Adrenal gland (tissue), 12 donors: ENCODE data around the gene BMPR1B. TPM values are rescaled to one million over a fixed set of nuclear protein-coding genes. Genes with fewer than 3 reads are reported as not detected.

Source experiments
- DNase-seq, 7 donors: peaks; one replicate each; pipeline ENCODE4 v3.0.0-alpha.2; 2019 to 2020
- H3K27ac ChIP-seq, 5 donors: fragments of 200-600 bp; sonication (generic) in 4 of 5; 1 replicate in 3 of 5; 2 replicates in 2 of 5; pipeline versions ENCODE4 v1.5.1 to v1.8.0; 2016 to 2020; ENCODE audit warnings: mild to moderate bottlenecking in 1 of 5
- H3K27me3 ChIP-seq: fragments of 200-600 bp; 2 replicates; pipeline ENCODE4 v1.8.0; 2021
- H3K36me3 ChIP-seq, 2 donors: fragments of 200-600 bp; replicated peaks in 1 of 2; 1 replicate in 1 of 2; 2 replicates in 1 of 2; pipeline versions ENCODE4 v1.5.1 to v1.8.0; 2018 to 2022
- H3K4me1 ChIP-seq, 2 donors: fragments of 200-600 bp; replicated peaks in 1 of 2; 1 replicate in 1 of 2; 2 replicates in 1 of 2; pipeline versions ENCODE4 v1.5.1 to v1.8.0; 2018 to 2021
- H3K4me3 ChIP-seq, 4 donors: fragments of 200-600 bp; sonication (generic) in 3 of 4; one replicate each; pipeline ENCODE4 v1.5.1; 2016 to 2018
- H3K9me3 ChIP-seq, 3 donors: fragments of 200-600 bp; sonication (generic) in 1 of 3; replicated peaks in 1 of 3; 1 replicate in 2 of 3; 2 replicates in 1 of 3; pipeline versions ENCODE4 v1.5.1 to v1.8.0; 2016 to 2021
- CTCF ChIP-seq, 6 experiments: fragments of 450-650 bp in 4 of 6; fragments of 200-600 bp in 2 of 6; sonication (generic) in 1 of 6; IDR thresholded peaks; 1 replicate in 5 of 6; 2 replicates in 1 of 6; pipeline versions ENCODE4 v1.5.1 to v1.8.0; 2016 to 2021; ENCODE audit warnings: antibody characterized with exemption in 6 of 6, mild to moderate bottlenecking in 2 of 6, moderate library complexity in 1 of 6
- POLR2A ChIP-seq, 2 donors: fragments of 450-650 bp; IDR thresholded peaks; one replicate each; pipeline ENCODE4 v1.6.1; 2017; ENCODE audit warnings: antibody characterized with exemption in 2 of 2, mild to moderate bottlenecking in 2 of 2, moderate library complexity in 1 of 2
- WGBS, 4 donors: extraction: QIAGEN DNeasy Blood & Tissue Kit in 2 of 4; methylation state at CpG; one replicate each; pipeline versions ENCODE4 v1.1.5 to v1.1.7; 2013 to 2017; 5-methylcytosine and 5-hydroxymethylcytosine counted together
- intact Hi-C, 2 donors: fragments of 100-400 bp; cut with DNase I; formaldehyde crosslinking; loops; one replicate each; pipeline versions ENCODE4 v1.14.1 to v1.15.0; 2022 to 2023
- polyA plus RNA-seq, 3 donors: library from polyadenylated mRNA; stranded (reverse); fragments of 200-250 nt in 2 of 3; fragments of 350-450 nt in 1 of 3; fragmentation: Illumina TruSeq in 1 of 3; extraction: RNeasy Lipid Tissue Mini Kit (QIAGEN cat#74804) in 1 of 3; gene quantifications; one replicate each; pipeline ENCODE4 v1.2.3, GENCODE V29; 2013 to 2014
- total RNA-seq, 9 donors: library from RNA; depleted of rRNA in 4 of 9; stranded (reverse); fragments of >200 nt in 4 of 9; fragments of 120-200 nt in 1 of 9; fragmentation: NEBNext Ultra II Directional in 1 of 9; extraction: Animal tissue kit (Norgen Biotek cat#: 25700) in 1 of 9; gene quantifications; one replicate each; pipeline versions ENCODE4 v1.1.0 to v1.2.4, GENCODE V29; 2013 to 2023
- donor health status: healthy with polysubstance abuse.
- donor health status: Bipolar disorder and iron deficiency.
- donor health status: DM: yes; HTN: yes; CAD: no.
- donor health status: DM: no; HTN: no; CAD: no.
- donor health status: DM: no; HTN: no; CAD: no.
- donor health status: DM: yes; HTN: yes; CAD: no.

Gene BMPR1B
- total and polyA plus RNA-seq, 12 donors: 0.94 to 22.2 (median 6.2) TPM

GRCh38 chr4:94929696-94930095, 171.9 kb downstream of the BMPR1B start:
- Histone ChIP-seq H3K4me1 (no peaks in the 10 kb centered on the region), H3K27me3 (no peaks in the 10 kb centered on the region), H3K4me3 (no peak overlapping the region), H3K27ac (no peak overlapping the region), H3K9me3 (no peaks in the 10 kb centered on the region), H3K36me3 (no peaks in the 10 kb centered on the region)
- DNase-seq: no peak
- no peak for TF ChIP-seq CTCF (IDR thresholded peaks at IDR 0.05)
- TF ChIP-seq POLR2A (IDR thresholded peaks at IDR 0.05): no peak
- 77 to 83% (median 78%) methylated on average over 5 of the region's 5 CpGs for WGBS, 4 donors
- intact Hi-C loops: no loop called here

GRCh38 chr4:94931626-94932025, 173.9 kb downstream of the BMPR1B start:
- 87 to 93% (median 88%) methylated on average over 7 of the region's 7 CpGs for WGBS, 4 donors
- no peaks in the 10 kb centered on the region for H3K4me1 ChIP-seq

GRCh38 chr4:94932366-94932765, 174.6 kb downstream of the BMPR1B start:
- Histone ChIP-seq H3K27ac (no peak overlapping the region), H3K36me3 (no peaks in the 10 kb centered on the region), H3K9me3 (no peaks in the 10 kb centered on the region), H3K4me1 (no peaks in the 10 kb centered on the region), H3K4me3 (no peak overlapping the region), H3K27me3 (no peaks in the 10 kb centered on the region)
- TF ChIP-seq POLR2A (IDR thresholded peaks at IDR 0.05): no peak
- no peak for TF ChIP-seq CTCF (IDR thresholded peaks at IDR 0.05)
- intact Hi-C loops: no loop called here
- DNase-seq: no peak

More at GRCh38 chr4:94931626-94932025, 173.9 kb downstream of the BMPR1B start:
- intact Hi-C loops: no loop called here
- no peaks in the 10 kb centered on the region for H3K36me3 ChIP-seq
- no peak for DNase-seq
- TF ChIP-seq CTCF (IDR thresholded peaks at IDR 0.05): no peak
- no peak for TF ChIP-seq POLR2A (IDR thresholded peaks at IDR 0.05)
- no peak overlapping the region for H3K27ac ChIP-seq
- H3K9me3 ChIP-seq: no peaks in the 10 kb centered on the region
- no peaks in the 10 kb centered on the region for H3K27me3 ChIP-seq
- no peak overlapping the region for H3K4me3 ChIP-seq

GRCh38 chr4:94933799-94934198, 176.0 kb downstream of the BMPR1B start:
- Histone ChIP-seq H3K4me3 (no peak overlapping the region), H3K36me3 (no peaks in the 10 kb centered on the region), H3K9me3 (no peaks in the 10 kb centered on the region), H3K27ac (no peak overlapping the region), H3K27me3 (no peaks in the 10 kb centered on the region), H3K4me1 (no peaks in the 10 kb centered on the region)
- no peak for DNase-seq
- 71 to 81% (median 72%) methylated on average over 4 of the region's 4 CpGs for WGBS, 4 donors
- intact Hi-C loops: no loop called here
- no peak for TF ChIP-seq CTCF (IDR thresholded peaks at IDR 0.05)
- TF ChIP-seq POLR2A (IDR thresholded peaks at IDR 0.05): no peak
